Mammary epithelial cell (primary cell): ENCODE measurements around the gene GAST.

Experiments used
- EZH2 ChIP-seq: IDR thresholded peaks from 2 replicates; pipeline ENCODE4 v1.6.1; 2012; ENCODE audit warnings: low read length, inconsistent platforms, borderline replicate concordance
- TF ChIP-seq, protein P1 (sequence below), 2 donors: IDR thresholded peaks in 1 of 2; conservative IDR thresholded peaks in 1 of 2; 2 replicates each; pipeline ENCODE4 v1.5.1; 2011 to 2012; ENCODE audit warnings: inconsistent platforms in 2 of 2, low read length in 2 of 2, mild to moderate bottlenecking in 2 of 2, control low read depth in 1 of 2, low read depth in 1 of 2; ENCODE audit not compliant: insufficient read depth in 1 of 2; ENCODE audit errors: extremely low read depth in 1 of 2

DNA sequence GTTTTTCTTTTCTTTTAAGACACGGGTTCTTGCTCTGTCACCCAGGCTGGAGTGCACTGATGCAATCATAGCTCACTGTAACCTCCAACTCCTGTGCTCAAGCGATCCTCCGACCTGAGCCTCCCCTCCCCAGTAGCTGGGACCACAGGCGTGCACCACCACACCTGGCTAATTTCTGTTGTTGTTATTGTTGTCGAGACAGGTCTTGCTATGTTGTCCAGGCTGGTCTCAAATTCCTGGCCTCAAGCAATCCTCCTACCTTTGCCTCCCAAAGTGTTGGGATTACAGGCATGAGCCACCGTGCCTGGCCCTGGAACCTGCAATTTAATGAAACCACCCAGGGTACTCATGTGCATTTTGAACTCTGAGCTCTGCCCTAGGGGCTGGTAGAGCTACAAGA, 50.3 kb downstream of the GAST start:
- TF ChIP-seq, protein P1, sequence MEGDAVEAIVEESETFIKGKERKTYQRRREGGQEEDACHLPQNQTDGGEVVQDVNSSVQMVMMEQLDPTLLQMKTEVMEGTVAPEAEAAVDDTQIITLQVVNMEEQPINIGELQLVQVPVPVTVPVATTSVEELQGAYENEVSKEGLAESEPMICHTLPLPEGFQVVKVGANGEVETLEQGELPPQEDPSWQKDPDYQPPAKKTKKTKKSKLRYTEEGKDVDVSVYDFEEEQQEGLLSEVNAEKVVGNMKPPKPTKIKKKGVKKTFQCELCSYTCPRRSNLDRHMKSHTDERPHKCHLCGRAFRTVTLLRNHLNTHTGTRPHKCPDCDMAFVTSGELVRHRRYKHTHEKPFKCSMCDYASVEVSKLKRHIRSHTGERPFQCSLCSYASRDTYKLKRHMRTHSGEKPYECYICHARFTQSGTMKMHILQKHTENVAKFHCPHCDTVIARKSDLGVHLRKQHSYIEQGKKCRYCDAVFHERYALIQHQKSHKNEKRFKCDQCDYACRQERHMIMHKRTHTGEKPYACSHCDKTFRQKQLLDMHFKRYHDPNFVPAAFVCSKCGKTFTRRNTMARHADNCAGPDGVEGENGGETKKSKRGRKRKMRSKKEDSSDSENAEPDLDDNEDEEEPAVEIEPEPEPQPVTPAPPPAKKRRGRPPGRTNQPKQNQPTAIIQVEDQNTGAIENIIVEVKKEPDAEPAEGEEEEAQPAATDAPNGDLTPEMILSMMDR (conservative IDR thresholded peaks at IDR 0.05 in 1 of 2, IDR thresholded peaks at IDR 0.05 in 1 of 2; ENCODE audit: extremely low read depth in 1 of 2, insufficient read depth in 1 of 2, low read depth in 1 of 2, low read length in 2 of 2) = no peak
- no peak for TF ChIP-seq EZH2
